ENCODE data around the gene LRRC37A.
"Not testable (repeated sequence)": the region's sequence is repeated elsewhere in the genome, so short reads cannot be mapped to it uniquely, and the experiment has no call there.

Gene LRRC37A

GRCh38 chr17:46294831-46295230 is at the start of gene LRRC37A:
LRRC37A (plus strand) TSS chr17:46295131; CDS start chr17:46295134, 3 bp downstream.
- not testable (repeated sequence) for DNase-seq (ENCODE audit: low read depth); H3K4me3 ChIP-seq (ENCODE audit: control insufficient read depth, low read depth, low read length)

GRCh38 chr17:46249153-46249552 is 45.8 kb upstream of the LRRC37A start:
- H3K4me3 ChIP-seq (ENCODE audit: control insufficient read depth, low read depth, low read length); DNase-seq (ENCODE audit: low read depth): not testable (repeated sequence)

- DNase-seq (ENCODE audit: low read depth); H3K4me3 ChIP-seq (ENCODE audit: control insufficient read depth, low read depth, low read length): not testable (repeated sequence)
Measured at GRCh38 chr17:46252804-46253203, 42.1 kb upstream of the LRRC37A start.

- TF ChIP-seq CTCF (conservative IDR thresholded peaks at IDR 0.05; ENCODE audit: control insufficient read depth, insufficient read depth, low read depth, low read length) = peak; percentile 57
- not testable (repeated sequence) for H3K4me3 ChIP-seq (ENCODE audit: control insufficient read depth, low read depth, low read length)
- peak; percentile 48 for DNase-seq (ENCODE audit: low read depth)
Measured at GRCh38 chr17:46253722-46254121, 41.2 kb upstream of the LRRC37A start.

- DNase-seq (ENCODE audit: low read depth); H3K4me3 ChIP-seq (ENCODE audit: control insufficient read depth, low read depth, low read length): not testable (repeated sequence)
Measured at GRCh38 chr17:46254215-46254614, 40.7 kb upstream of the LRRC37A start.

GRCh38 chr17:46256369-46256768 is 38.6 kb upstream of the LRRC37A start:
- DNase-seq (ENCODE audit: low read depth) = not testable (repeated sequence)

GRCh38 chr17:46259845-46260661 is 34.9 kb upstream of the LRRC37A start:
- not testable (repeated sequence) for DNase-seq (ENCODE audit: low read depth)
- peak overlapping the region; percentile 17 for H3K4me3 ChIP-seq (ENCODE audit: control insufficient read depth, low read depth, low read length)

More at GRCh38 chr17:46256369-46256768, 38.6 kb upstream of the LRRC37A start:
- H3K4me3 ChIP-seq (ENCODE audit: control insufficient read depth, low read depth, low read length) = not testable (repeated sequence)

- TF ChIP-seq CTCF (conservative IDR thresholded peaks at IDR 0.05; ENCODE audit: control insufficient read depth, insufficient read depth, low read depth, low read length) = no peak
- no peak for DNase-seq (ENCODE audit: low read depth)
- no peak overlapping the region for H3K4me3 ChIP-seq (ENCODE audit: control insufficient read depth, low read depth, low read length)
Measured at GRCh38 chr17:46262271-46262670, 32.7 kb upstream of the LRRC37A start.

GRCh38 chr17:46264456-46265198 is 30.3 kb upstream of the LRRC37A start:
- peak; percentile 57 for DNase-seq (ENCODE audit: low read depth)
- TF ChIP-seq CTCF (conservative IDR thresholded peaks at IDR 0.05; ENCODE audit: control insufficient read depth, insufficient read depth, low read depth, low read length) = no peak
- no peak overlapping the region for H3K4me3 ChIP-seq (ENCODE audit: control insufficient read depth, low read depth, low read length)

GRCh38 chr17:46266063-46266655 is 28.8 kb upstream of the LRRC37A start:
- DNase-seq (ENCODE audit: low read depth) = peak; percentile 40
- peak overlapping the region; percentile 39 for H3K4me3 ChIP-seq (ENCODE audit: control insufficient read depth, low read depth, low read length)
